PC-3 (cell line): ENCODE measurements around the gene PLXNB3. TPM values are rescaled to one million over a fixed set of nuclear protein-coding genes. Genes with fewer than 3 reads are reported as not detected.

Experiments used
- ATAC-seq: fragments of 200-7000 bp; cut with Tn5 transposase; 2 replicates; pipeline ENCODE4 v1.9.1; 2020; ENCODE audit warnings: mild to moderate bottlenecking, moderate library complexity
- BruUV-seq: library from RNA; stranded (reverse); fragments of 400-500 nt; replicated peaks from 2 replicates; lab custom pipeline; 2021; lab: Mats Ljungman, UMichigan
- CTCF ChIA-PET: fragments of 300-600 bp; sonication (Branson Sonifier 250); formaldehyde crosslinking; loops from one replicate; lab custom pipeline; 2022; ENCODE audit warnings: antibody characterized with exemption; lab: Charles Lee
- POLR2A ChIA-PET: fragments of 300-600 bp; sonication (Branson Sonifier 250); formaldehyde crosslinking; loops from one replicate; lab custom pipeline; 2022; ENCODE audit warnings: antibody characterized with exemption; ENCODE audit not compliant: unreplicated experiment; lab: Charles Lee
- DNase-seq: peaks from one replicate; pipeline ENCODE4 v3.0.0-alpha.2; 2015
- H2AFZ ChIP-seq: fragments of 300-600 bp; sonication (generic); 2 replicates; pipeline ENCODE4 v1.6.0; 2016; ENCODE audit warnings: antibody characterized with exemption, low read length
- H3F3A ChIP-seq: fragments of 300-600 bp; sonication (generic); one replicate; pipeline ENCODE4 v1.6.0; 2017; ENCODE audit warnings: antibody characterized with exemption, low read length, control low read depth, mild to moderate bottlenecking; ENCODE audit not compliant: unreplicated experiment
- H3K27ac ChIP-seq: fragments of 300-600 bp; sonication (generic); 2 replicates; pipeline ENCODE4 v1.5.1; 2016; ENCODE audit warnings: mild to moderate bottlenecking, low read length
- H3K27me3 ChIP-seq: fragments of 300-600 bp; sonication (generic); 2 replicates; pipeline ENCODE4 v1.6.1; 2016; ENCODE audit warnings: low read length, mixed read lengths
- H3K36me3 ChIP-seq: fragments of 300-600 bp; sonication (generic); 2 replicates; pipeline ENCODE4 v1.6.1; 2016; ENCODE audit warnings: low read depth, mixed run types, low read length, mixed read lengths
- H3K4me1 ChIP-seq: fragments of 300-600 bp; sonication (generic); 2 replicates; pipeline ENCODE4 v1.5.1; 2016; ENCODE audit warnings: low read length; ENCODE audit not compliant: insufficient read depth
- H3K4me2 ChIP-seq: fragments of 300-600 bp; sonication (generic); 2 replicates; pipeline ENCODE4 v1.6.0; 2016; ENCODE audit warnings: low read length
- H3K4me3 ChIP-seq: fragments of 300-600 bp; sonication (generic); 2 replicates; pipeline ENCODE4 v1.5.1; 2016; ENCODE audit warnings: mild to moderate bottlenecking, low read length, mixed read lengths
- H3K79me2 ChIP-seq: fragments of 300-600 bp; sonication (generic); 2 replicates; pipeline ENCODE4 v1.6.1; 2017; ENCODE audit warnings: low read length, mixed read lengths
- H3K9ac ChIP-seq: fragments of 300-600 bp; sonication (generic); 2 replicates; pipeline ENCODE4 v1.6.0; 2016; ENCODE audit warnings: mild to moderate bottlenecking, low read length
- H3K9me2 ChIP-seq: fragments of 300-600 bp; sonication (generic); replicated peaks from 2 replicates; pipeline ENCODE4 v1.6.1; 2016; ENCODE audit warnings: mixed run types, low read length, mixed read lengths
- H3K9me3 ChIP-seq: fragments of 300-600 bp; sonication (generic); 2 replicates; pipeline ENCODE4 v1.6.1; 2016; ENCODE audit warnings: low read length, mixed read lengths
- H4K20me1 ChIP-seq: fragments of 300-600 bp; sonication (generic); 2 replicates; pipeline ENCODE4 v1.6.1; 2016; ENCODE audit warnings: low read length, mixed read lengths
- EZH2 ChIP-seq: fragments of 300-600 bp; sonication (generic); IDR thresholded peaks from one replicate; pipeline ENCODE4 v1.6.1; 2017; ENCODE audit warnings: antibody characterized with exemption, mild to moderate bottlenecking, low read length; ENCODE audit not compliant: unreplicated experiment
- EZH2phosphoT487 ChIP-seq: fragments of 300-600 bp; sonication (generic); IDR thresholded peaks from 2 replicates; pipeline ENCODE4 v1.6.1; 2018; ENCODE audit warnings: mild to moderate bottlenecking, antibody characterized with exemption, low read length, borderline replicate concordance
- intact Hi-C: fragments of 100-400 bp; cut with micrococcal nuclease; formaldehyde crosslinking; loops from 2 replicates; pipeline ENCODE4 v1.9.0; 2023
- total RNA-seq: library from RNA; depleted of rRNA; stranded (reverse); fragments of >200 nt; gene quantifications from 2 replicates; pipeline ENCODE4 v1.2.3, GENCODE V29; 2014
- TF ChIP-seq, protein P1 (sequence below): fragments of 300-600 bp; sonication (generic); conservative IDR thresholded peaks from 2 replicates; pipeline ENCODE4 v1.5.1; 2017; ENCODE audit warnings: antibody characterized with exemption, low read depth, mild to moderate bottlenecking, low read length

PLXNB3 gene
- total RNA-seq, 1 experiment from 2014 or later: 27.3 TPM

DNA sequence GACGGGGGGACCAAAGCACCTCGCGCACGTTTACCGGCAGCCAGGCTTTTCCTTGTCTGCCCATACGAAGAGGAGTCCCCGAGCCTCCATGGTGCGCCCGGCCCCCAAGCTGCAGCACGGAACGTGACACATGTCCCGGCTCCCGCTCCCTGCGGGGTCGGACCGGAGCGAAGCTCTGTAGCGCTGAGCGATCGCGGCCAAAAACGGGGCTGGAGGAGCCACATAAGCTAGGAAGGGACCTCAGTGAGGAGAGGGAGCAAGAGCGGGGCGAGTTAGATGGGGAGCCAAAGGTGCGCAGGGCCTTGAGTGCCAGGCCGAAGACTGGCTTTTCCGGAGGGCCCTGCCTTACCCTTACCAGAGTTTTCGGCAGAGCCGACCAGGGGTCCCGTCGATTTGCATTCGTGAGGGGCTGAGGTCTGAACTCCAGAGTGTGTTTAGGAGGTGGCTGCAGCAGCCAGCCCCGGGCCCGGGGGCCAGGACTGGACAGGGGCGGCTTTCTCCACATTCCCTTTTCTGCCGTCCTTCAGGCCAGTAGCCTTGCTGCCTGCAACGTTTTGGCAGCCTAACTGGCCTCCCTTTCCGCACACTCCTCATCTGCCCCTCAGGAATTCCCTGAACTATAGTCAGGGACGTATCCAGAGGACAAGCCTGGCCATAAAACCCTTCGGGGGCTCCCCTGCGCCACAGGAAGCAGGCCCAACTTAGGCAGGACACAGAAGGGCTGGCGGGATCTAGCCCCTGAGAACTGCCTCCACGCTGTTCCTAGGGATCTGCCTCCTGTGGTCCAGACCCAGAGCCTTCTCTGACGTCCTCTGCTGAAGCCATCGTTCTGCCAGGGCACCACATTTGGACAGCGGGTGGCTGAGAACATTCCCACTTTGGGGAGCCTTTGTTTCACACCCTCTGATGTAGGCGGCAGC, 31.1 kb downstream of the PLXNB3 start:
- ChIA-PET CTCF (interaction anchor here (0.6 kb wide), 1 partner anchor 16 kb away, joined by 3 read pairs; no protein-coding TSS in a partner anchor), POLR2A (no interaction called here)
- Histone ChIP-seq H2AFZ (peak overlapping the region; percentile 80), H3K9ac (peak overlapping the region; percentile 98), H3K27me3 (no peaks in the 10 kb centered on the region), H3K79me2 (peaks cover 61% of the 10 kb centered on the region), H3K36me3 (peaks cover 8% of the 10 kb centered on the region; the same call in 1 of the 2 replicates), H3K27ac (peak overlapping the region; percentile 64), H3F3A (no peaks in the 10 kb centered on the region), H4K20me1 (no peaks in the 10 kb centered on the region), H3K9me3 (no peaks in the 10 kb centered on the region), H3K9me2 (no peaks in the 10 kb centered on the region), H3K4me1 (peaks cover 21% of the 10 kb centered on the region), H3K4me3 (peak overlapping the region; percentile 90), H3K4me2 (peak overlapping the region; percentile 98)
- DNase-seq (no peak), ATAC-seq (0 out of 2 replicates have a peak, but pooled peaks have one; percentile 2)
- BruUV-seq: TSS peak; percentile 76
- intact Hi-C loops: loop anchor here (2.0 kb wide), 1 partner anchor 30 kb away; the partner anchor contains the start of gene PLXNB3
- TF ChIP-seq EZH2 (no peak), EZH2phosphoT487 (no peak)
- TF ChIP-seq, protein P1, sequence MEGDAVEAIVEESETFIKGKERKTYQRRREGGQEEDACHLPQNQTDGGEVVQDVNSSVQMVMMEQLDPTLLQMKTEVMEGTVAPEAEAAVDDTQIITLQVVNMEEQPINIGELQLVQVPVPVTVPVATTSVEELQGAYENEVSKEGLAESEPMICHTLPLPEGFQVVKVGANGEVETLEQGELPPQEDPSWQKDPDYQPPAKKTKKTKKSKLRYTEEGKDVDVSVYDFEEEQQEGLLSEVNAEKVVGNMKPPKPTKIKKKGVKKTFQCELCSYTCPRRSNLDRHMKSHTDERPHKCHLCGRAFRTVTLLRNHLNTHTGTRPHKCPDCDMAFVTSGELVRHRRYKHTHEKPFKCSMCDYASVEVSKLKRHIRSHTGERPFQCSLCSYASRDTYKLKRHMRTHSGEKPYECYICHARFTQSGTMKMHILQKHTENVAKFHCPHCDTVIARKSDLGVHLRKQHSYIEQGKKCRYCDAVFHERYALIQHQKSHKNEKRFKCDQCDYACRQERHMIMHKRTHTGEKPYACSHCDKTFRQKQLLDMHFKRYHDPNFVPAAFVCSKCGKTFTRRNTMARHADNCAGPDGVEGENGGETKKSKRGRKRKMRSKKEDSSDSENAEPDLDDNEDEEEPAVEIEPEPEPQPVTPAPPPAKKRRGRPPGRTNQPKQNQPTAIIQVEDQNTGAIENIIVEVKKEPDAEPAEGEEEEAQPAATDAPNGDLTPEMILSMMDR: no peak

DNA sequence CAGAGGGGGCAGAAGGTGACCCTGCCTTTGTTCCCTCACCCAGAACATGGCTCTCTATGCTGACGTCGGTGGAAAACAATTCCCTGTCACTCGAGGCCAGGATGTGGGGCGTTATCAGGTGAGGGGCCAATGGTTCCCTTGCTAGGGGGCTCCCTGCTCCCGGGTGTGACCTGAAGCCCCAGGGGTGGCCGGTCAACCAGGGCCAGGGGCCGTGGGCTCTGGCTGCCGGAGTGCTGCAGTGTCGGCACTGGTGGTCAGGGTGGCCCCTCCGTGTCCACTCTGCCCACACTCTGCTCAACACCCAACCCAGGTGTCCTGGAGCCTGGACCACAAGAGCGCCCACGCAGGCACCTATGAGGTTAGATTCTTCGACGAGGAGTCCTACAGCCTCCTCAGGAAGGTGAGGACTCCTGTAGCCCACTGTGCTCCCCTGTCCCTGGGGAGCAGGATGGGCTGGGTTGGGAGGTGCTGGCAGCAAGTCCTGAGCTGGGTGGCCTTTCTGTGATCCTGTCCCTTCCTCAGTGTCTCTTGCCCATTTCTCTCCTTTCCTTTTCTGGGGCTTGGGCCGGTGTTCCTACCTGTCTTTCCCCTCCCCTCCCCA, 33.5 kb downstream of the PLXNB3 start:
- no peak overlapping the region for H2AFZ ChIP-seq
- H3K4me3 ChIP-seq: no peak overlapping the region
- no TSS peak for BruUV-seq
- CTCF ChIA-PET: no interaction called here
- intact Hi-C loops: no loop called here
- no peak for DNase-seq
- no peaks in the 10 kb centered on the region for H4K20me1 ChIP-seq
- no peaks in the 10 kb centered on the region for H3K9me3 ChIP-seq
- H3F3A ChIP-seq: no peaks in the 10 kb centered on the region
- ATAC-seq: no peak
- peaks cover 8% of the 10 kb centered on the region; the same call in 1 of the 2 replicates for H3K36me3 ChIP-seq
- no peaks in the 10 kb centered on the region for H3K9me2 ChIP-seq
- H3K27ac ChIP-seq: no peak overlapping the region
- H3K4me1 ChIP-seq: peaks cover 18% of the 10 kb centered on the region
- H3K79me2 ChIP-seq: peaks cover 38% of the 10 kb centered on the region
- TF ChIP-seq EZH2 (no peak), EZH2phosphoT487 (no peak)
- TF ChIP-seq, protein P1: no peak
- no peaks in the 10 kb centered on the region for H3K27me3 ChIP-seq
- POLR2A ChIA-PET: no interaction called here
- no peak overlapping the region for H3K9ac ChIP-seq
- no peak overlapping the region for H3K4me2 ChIP-seq
